SKM-1 (cell line): ENCODE measurements around the gene TYSND1.
"Not testable (repeated sequence)": the region's sequence is repeated elsewhere in the genome, so short reads cannot be mapped to it uniquely, and the experiment has no call there.

Experiments
- DNase-seq: peaks from one replicate; lab custom pipeline; 2025; ENCODE audit not compliant: unreplicated experiment; lab: John Stamatoyannopoulos, UW

TYSND1 gene

GRCh38 chr10:70135046-70135445 lies 11.5 kb downstream of the TYSND1 start:
- no peak for DNase-seq

- DNase-seq: no peak
These were observed 14.1 kb downstream of the TYSND1 start, which contains the start of gene AIFM2 for GRCh38 chr10:70132098-70133029. TSS of gene AIFM2 (minus strand) at chr10:70132825. CDS start at chr10:70124084, 8,741 bp downstream.

- DNase-seq: no peak
These were observed 15.0 kb downstream of the TYSND1 start for GRCh38 chr10:70131560-70131937.

GRCh38 chr10:70130878-70131559 lies 15.5 kb downstream of the TYSND1 start:
- DNase-seq: no peak

DNA sequence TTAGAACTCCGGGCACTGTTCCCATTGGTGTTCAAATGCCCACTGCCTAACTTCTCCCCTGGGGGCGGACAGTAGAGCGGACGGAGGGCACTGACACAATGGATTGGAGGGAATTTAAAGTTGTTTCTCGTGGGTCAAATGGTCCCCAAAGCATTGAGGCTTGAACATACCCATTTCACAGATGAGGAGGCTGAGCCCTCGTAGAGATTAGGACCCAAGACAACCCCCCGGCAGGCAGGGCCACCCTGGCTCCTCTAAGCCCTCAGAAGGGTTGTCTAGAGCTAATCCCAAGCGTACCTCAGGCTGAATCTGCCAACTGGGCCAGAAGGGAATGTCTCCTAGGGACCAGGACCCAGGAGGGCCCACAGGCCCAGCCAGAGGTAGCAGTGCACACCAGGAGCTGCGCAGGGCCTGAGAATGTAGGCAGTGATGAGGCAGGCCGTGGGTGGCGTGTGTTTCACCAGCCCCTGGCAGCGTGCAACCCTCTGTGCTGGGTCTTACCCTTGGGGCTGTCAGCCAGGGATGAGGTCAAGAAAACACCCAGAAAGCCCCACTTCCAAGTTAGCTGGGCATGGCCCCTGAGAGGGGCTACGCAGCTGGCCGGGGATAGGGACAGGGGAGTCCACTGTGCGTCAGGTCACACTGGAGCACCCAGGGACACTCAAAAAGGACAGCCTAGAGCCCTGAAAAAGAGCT lies 19.7 kb downstream of the TYSND1 start:
- no peak for DNase-seq

DNA sequence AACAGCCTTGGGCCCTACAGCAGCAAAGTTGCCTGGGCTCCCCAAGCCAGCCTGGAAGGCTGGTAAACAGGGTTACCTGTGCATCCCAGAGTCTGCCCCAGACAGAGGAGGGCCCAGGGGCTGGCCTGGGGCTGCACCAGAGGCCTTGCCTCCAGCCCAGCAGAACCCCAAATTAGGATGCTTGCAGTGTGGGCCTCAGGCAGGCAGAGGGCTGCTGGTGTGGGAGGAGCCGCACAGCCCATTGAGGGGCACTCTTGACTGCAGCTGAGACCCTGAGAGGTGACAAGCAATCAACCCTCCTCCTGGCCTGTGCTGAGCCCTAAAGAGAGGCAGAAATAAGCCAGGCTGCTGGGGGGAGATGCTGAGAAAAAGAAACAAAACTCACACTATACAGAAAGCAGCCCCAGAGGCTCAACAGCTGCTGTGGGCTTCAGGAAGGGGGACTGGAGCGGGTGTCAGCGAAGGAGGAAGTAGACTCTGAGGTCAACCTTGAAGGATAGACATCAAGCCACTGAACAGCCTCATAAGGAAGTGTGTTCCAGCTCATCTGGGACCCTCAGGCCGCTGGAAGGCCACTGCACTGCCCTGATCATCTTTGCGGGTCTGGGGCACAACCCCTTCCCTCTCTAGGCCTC lies 20.5 kb downstream of the TYSND1 start:
- DNase-seq: no peak

GRCh38 chr10:70124918-70125317 lies 21.6 kb downstream of the TYSND1 start:
- no peak for DNase-seq

GRCh38 chr10:70124415-70124814 lies 22.1 kb downstream of the TYSND1 start:
- no peak for DNase-seq

GRCh38 chr10:70123817-70124216 lies 22.7 kb downstream of the TYSND1 start:
- DNase-seq: no peak

- DNase-seq: not testable (repeated sequence)
These were observed 23.3 kb downstream of the TYSND1 start for GRCh38 chr10:70123166-70123565.

GRCh38 chr10:70122742-70123141 lies 23.8 kb downstream of the TYSND1 start:
- DNase-seq: no peak

DNA sequence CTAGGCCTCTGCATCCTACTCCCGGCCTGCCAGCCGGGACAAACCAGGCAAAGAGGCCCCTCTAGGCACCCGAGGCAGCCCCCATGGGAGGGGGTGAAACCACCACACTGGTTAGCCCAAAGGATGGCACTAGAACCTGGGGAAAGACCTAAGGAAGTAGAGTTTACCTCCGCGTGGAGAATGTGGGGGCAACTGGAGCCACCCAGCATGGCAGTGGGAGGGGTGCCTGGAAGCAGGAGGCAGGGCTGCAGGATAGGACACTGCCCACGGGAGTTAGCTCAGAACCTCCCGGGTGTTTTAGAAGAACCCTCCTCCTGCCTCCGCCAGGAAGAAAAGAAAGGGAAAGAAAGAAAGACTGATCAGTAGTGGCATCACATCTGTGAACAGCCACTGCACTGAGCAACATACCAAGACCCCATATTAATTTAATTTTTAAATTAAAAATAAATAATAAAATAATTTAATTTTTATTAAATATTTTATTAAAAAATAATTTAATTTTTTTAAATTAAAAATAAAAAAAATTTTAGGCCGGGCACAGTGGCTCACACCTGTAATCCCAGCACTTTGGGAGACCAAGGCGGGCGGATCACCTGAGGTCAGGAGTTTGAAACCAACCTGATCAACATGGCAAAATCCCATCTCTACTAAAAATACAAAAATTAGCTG lies 25.1 kb downstream of the TYSND1 start:
- no peak for DNase-seq

DNA sequence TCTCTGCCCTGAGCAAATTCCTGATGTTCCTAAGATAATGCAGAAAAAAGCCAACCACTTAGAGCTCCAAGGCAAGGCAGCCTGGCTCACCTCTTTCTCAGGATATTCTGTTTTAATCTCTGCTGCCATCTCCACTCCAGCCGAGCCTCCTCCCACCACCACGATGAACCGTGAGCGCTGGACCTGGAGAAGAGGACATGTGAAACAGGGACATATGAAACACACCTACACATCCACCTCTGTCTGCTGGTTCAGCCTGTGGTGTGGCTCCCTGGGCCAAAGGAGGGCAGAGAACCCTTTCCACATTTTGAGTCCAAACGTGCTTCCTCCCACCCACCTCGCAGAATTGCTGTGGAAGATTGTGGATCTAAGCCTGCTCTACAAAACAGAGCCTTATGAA lies 26.1 kb downstream of the TYSND1 start:
- no peak for DNase-seq

DNA sequence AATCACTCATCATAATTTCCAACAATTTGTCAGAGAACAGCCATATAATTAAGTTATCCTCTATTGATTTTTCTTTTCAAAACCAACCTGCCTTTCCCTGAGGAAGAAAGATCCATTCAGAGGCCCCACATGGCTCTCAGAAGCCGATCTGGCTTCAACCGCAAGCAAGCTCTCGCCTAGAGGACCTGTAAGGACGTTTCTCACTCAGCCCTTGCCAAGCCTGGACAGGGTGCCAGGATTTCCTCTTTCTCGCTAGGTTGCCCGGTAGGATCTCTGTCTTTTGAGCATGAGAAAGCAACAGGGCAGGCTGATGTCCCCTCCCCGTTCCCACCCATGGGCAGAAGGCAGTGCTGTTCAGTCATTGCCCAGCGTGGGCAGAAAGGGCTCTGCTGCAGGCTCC lies 26.9 kb downstream of the TYSND1 start:
- no peak for DNase-seq

DNA sequence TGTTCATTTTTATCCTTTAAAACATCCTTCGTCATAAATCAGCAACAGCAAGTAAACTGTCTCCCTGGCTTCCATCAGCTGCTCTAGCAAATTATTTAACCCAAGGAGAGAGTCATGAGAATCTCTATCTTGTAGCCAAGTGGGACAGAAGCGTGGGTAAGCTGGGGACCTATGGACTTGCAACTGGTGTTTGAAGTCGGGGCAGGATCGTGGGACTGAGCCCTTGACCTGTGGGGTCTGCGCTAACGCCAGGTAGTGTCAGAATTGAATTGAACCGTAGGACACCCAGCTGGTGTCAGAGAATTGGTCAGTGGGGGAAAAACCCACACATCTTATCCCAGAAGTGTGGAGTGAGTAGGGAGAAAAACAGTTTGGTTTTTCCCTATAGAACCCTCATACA lies 27.3 kb downstream of the TYSND1 start:
- DNase-seq: no peak

GRCh38 chr10:70118196-70118595 lies 28.3 kb downstream of the TYSND1 start:
- DNase-seq: no peak

- DNase-seq: no peak
These were observed 28.9 kb downstream of the TYSND1 start for GRCh38 chr10:70117646-70118045.

GRCh38 chr10:70115948-70116682 lies 30.4 kb downstream of the TYSND1 start:
- DNase-seq: no peak

DNA sequence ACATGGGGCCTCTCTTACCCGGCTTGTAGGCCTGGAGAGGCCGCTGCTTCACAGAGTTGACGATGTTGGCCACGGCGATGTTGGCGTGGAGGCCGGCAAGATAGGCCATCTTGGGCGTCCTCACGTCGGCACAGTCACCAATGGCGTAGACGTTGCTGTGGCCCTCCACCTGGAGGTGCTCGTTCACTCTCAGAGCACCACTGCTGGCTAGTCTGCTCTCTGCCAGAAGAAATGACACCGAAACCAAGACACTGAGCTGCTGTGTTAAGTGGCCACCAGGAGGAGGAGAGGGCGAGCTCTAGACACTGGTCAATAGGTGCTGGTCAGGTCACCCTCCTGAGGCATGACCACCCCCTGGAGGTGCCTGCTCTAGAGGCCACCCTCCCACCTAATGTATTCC lies 31.6 kb downstream of the TYSND1 start:
- no peak for DNase-seq

- DNase-seq: no peak
These were observed 34.4 kb downstream of the TYSND1 start for GRCh38 chr10:70112071-70112470.
